Measurements from ENCODE around the gene GNPDA1. TPM values are rescaled to one million over a fixed set of nuclear protein-coding genes. Genes with fewer than 3 reads are reported as not detected.

The GNPDA1 gene
- total and polyA plus RNA-seq, 2 of the 8 experiments (the other 6 are each of a cell fraction or from before 2014, with no cell fraction given) = 33.0 to 94.3 TPM

DNA sequence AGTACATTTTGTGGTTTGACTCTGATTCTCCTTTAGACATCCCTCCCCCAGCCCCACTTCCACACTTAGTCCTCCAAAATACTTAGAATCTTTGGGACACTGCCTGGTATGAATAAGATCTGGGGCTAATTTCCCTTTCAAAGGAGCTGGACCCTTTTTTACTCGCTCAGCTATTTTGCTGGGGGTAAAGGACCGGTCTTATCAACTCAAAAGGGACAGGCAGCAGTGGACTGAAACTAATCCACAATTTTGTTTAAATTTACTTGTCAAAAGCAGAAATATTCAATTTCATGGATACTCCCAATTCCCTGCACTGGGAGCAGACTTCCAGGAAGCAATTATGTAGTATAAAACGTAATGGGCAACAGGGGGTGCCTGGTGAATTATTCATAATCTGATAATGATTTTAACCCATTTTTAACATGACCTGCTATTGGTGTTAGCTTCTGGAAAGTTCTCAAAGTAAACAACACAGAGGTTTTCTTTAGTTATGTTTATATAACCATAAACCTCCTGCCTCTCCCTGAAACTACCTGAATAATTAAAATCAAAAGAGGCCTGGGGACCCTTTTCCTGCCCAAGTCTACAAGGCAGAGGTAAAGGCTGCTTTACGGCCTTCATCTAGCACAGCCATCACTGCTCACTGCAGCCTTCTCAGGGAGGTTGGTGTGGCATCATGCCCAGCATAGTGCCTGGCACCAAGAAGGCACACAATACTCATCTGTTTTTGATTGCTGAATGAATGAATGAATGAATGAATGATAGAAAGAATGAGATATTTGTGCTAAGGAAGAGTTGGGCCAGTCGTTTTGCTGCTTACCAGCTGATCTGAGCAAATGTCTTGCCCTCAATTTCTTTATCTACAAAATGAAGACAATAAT is 44.2 kb upstream of the GNPDA1 start (continued):
- TF ChIP-seq KDM1A (IDR thresholded peaks at IDR 0.05; ENCODE audit: borderline replicate concordance, low read length) (no peak), POLR2AphosphoS5 (IDR thresholded peaks at IDR 0.05; ENCODE audit: low read depth, low read length) (no peak), POLR2A (IDR thresholded peaks at IDR 0.05; ENCODE audit: control extremely low read depth in 1 of 2, low read depth in 2 of 2, low read length in 2 of 2) (no peak), TAF1 (IDR thresholded peaks at IDR 0.05; ENCODE audit: low read depth, low read length) (no peak), TAF7 (optimal IDR thresholded peaks at IDR 0.05; ENCODE audit: borderline replicate concordance, low read depth, low read length) (no peak), NANOG (IDR thresholded peaks at IDR 0.05; ENCODE audit: insufficient read depth, low read depth, low read length, poor library complexity, severe bottlenecking) (no peak)

Measured in H1 (cell line).